ENCODE data around the gene PHACTR1.

DNA sequence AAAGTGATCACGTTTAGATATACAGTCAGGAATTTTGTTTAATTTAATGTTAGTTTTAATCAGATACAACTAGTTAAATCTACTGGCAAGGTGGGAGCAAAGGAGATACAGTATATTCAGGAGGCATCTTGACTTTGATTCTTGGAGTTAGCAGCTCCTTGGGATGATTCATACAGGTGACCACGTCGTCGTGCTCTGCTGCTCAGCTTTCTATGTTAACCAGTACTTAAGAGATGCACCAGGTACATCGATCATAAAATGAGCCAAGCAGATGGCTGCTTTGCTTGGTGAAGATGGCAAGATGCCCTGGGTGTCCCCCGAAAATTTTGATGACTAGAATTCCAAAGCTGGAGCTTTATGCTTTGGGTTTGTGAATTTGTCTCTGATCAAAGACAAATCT, 547.1 kb downstream of the PHACTR1 start:
- no peak for TF ChIP-seq EZH2phosphoT487 (IDR thresholded peaks at IDR 0.05; ENCODE audit: low read depth)
- TF ChIP-seq, protein P1, sequence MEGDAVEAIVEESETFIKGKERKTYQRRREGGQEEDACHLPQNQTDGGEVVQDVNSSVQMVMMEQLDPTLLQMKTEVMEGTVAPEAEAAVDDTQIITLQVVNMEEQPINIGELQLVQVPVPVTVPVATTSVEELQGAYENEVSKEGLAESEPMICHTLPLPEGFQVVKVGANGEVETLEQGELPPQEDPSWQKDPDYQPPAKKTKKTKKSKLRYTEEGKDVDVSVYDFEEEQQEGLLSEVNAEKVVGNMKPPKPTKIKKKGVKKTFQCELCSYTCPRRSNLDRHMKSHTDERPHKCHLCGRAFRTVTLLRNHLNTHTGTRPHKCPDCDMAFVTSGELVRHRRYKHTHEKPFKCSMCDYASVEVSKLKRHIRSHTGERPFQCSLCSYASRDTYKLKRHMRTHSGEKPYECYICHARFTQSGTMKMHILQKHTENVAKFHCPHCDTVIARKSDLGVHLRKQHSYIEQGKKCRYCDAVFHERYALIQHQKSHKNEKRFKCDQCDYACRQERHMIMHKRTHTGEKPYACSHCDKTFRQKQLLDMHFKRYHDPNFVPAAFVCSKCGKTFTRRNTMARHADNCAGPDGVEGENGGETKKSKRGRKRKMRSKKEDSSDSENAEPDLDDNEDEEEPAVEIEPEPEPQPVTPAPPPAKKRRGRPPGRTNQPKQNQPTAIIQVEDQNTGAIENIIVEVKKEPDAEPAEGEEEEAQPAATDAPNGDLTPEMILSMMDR (IDR thresholded peaks at IDR 0.05; ENCODE audit: low read depth, low read length): no peak

All from OCI-LY3 (cell line).